Liver (tissue), 9 donors: Measurements from ENCODE around the gene ADAM8. TPM values are rescaled to one million over a fixed set of nuclear protein-coding genes. Genes with fewer than 3 reads are reported as not detected.

Experiments used
- DNase-seq: peaks from one replicate; pipeline ENCODE4 v3.0.0-alpha.2; 2017; ENCODE audit warnings: low spot score
- H3K27ac ChIP-seq, 2 donors: one replicate each; pipeline ENCODE4 v1.7.0; 2013; ENCODE audit warnings: inconsistent platforms in 2 of 2, low read length in 2 of 2, control low read depth in 1 of 2, low read depth in 1 of 2, mild to moderate bottlenecking in 1 of 2
- H3K27me3 ChIP-seq, 4 donors: one replicate each; pipeline versions ENCODE4 v1.6.1 to v1.7.0; 2013; ENCODE audit warnings: low read length in 3 of 4, inconsistent platforms in 1 of 4, mild to moderate bottlenecking in 1 of 4, moderate library complexity in 1 of 4; ENCODE audit not compliant: control insufficient read depth in 4 of 4, insufficient read depth in 4 of 4
- H3K36me3 ChIP-seq, 4 donors: one replicate each; pipeline versions ENCODE4 v1.6.1 to v1.7.0; 2013; ENCODE audit warnings: low read length in 3 of 4, mild to moderate bottlenecking in 3 of 4, low read depth in 1 of 4, moderate library complexity in 1 of 4; ENCODE audit not compliant: control insufficient read depth in 4 of 4, insufficient read depth in 3 of 4
- H3K4me1 ChIP-seq, 4 donors: one replicate each; pipeline versions ENCODE4 v1.6.1 to v1.7.0; 2013; ENCODE audit warnings: low read length in 3 of 4, mild to moderate bottlenecking in 3 of 4, moderate library complexity in 1 of 4; ENCODE audit not compliant: control insufficient read depth in 4 of 4, insufficient read depth in 4 of 4
- H3K4me3 ChIP-seq, 3 donors: one replicate each; pipeline versions ENCODE4 v1.6.1 to v1.7.0; 2013; ENCODE audit warnings: low read length in 3 of 3, control low read depth in 1 of 3, low read depth in 1 of 3, mild to moderate bottlenecking in 1 of 3
- H3K9ac ChIP-seq, 2 donors: one replicate each; pipeline ENCODE4 v1.7.0; 2013; ENCODE audit warnings: low read length in 2 of 2, mild to moderate bottlenecking in 2 of 2, moderate library complexity in 2 of 2, control low read depth in 1 of 2, low read depth in 1 of 2
- H3K9me3 ChIP-seq, 4 donors: one replicate each; pipeline versions ENCODE4 v1.6.1 to v1.7.0; 2013; ENCODE audit warnings: low read length in 3 of 4; ENCODE audit not compliant: control insufficient read depth in 4 of 4
- CTCF ChIP-seq: fragments of 150-350 bp; IDR thresholded peaks from 2 replicates; pipeline ENCODE4 v1.5.1; 2017; ENCODE audit warnings: improper control_type of control experiment, low read depth, low read length; ENCODE audit not compliant: missing input control
- GABPA ChIP-seq, 2 donors: IDR thresholded peaks in 1 of 2; conservative IDR thresholded peaks in 1 of 2; 2 replicates each; pipeline ENCODE4 v1.6.1; 2016; ENCODE audit warnings: antibody characterized with exemption in 2 of 2, mild to moderate bottlenecking in 1 of 2, moderate library complexity in 1 of 2
- HNF4A ChIP-seq, 2 donors: conservative IDR thresholded peaks; 2 replicates each; pipeline ENCODE4 v1.6.1; 2016; ENCODE audit warnings: antibody characterized with exemption in 2 of 2, mild to moderate bottlenecking in 2 of 2
- NR2F2 ChIP-seq: IDR thresholded peaks from 2 replicates; pipeline ENCODE4 v1.6.1; 2016; ENCODE audit warnings: antibody characterized with exemption
- RAD21 ChIP-seq, 2 donors: IDR thresholded peaks; 2 replicates each; pipeline ENCODE4 v1.6.1; 2016; ENCODE audit warnings: antibody characterized with exemption in 2 of 2, mild to moderate bottlenecking in 2 of 2
- REST ChIP-seq: IDR thresholded peaks from 2 replicates; pipeline ENCODE4 v1.6.1; 2016; ENCODE audit warnings: antibody characterized with exemption, mild to moderate bottlenecking
- RXRA ChIP-seq, 2 donors: IDR thresholded peaks; 2 replicates each; pipeline ENCODE4 v1.6.1; 2017 to 2018; ENCODE audit warnings: antibody characterized with exemption in 2 of 2, mild to moderate bottlenecking in 1 of 2
- ZBTB33 ChIP-seq: IDR thresholded peaks from 2 replicates; pipeline ENCODE4 v1.6.1; 2016; ENCODE audit warnings: antibody characterized with exemption
- WGBS: extraction: QIAGEN DNeasy Blood & Tissue Kit; methylation state at CpG from one replicate; pipeline ENCODE4 v1.1.7; 2013; 5-methylcytosine and 5-hydroxymethylcytosine counted together
- polyA plus RNA-seq, 2 donors: library from polyadenylated mRNA; stranded (reverse) in 1 of 2; unstranded in 1 of 2; fragments of 200-250 nt in 1 of 2; fragments of >200 nt in 1 of 2; fragmentation: Nextera tagmentation in 1 of 2; extraction: Ambion mirVana in 1 of 2; gene quantifications; one replicate each; pipeline versions ENCODE4 v1.2.1 to v1.2.3, GENCODE V29; 2013 to 2015
- total RNA-seq, 2 donors: library from RNA; depleted of rRNA; stranded (reverse); fragments of >200 nt; gene quantifications; one replicate each; pipeline ENCODE4 v1.2.3, GENCODE V29; 2014
- donor health status: healthy.
- donor health status: healthy.
- donor health status: healthy.
- donor health status: healthy.
- donor health status: healthy.

The ADAM8 gene
- total and polyA plus RNA-seq, 4 donors: 1.3 to 6.9 (median 3.7) TPM

- TF ChIP-seq CTCF: no peak
- no peak for TF ChIP-seq ZBTB33
These were observed 6.2 kb upstream of the ADAM8 start (continued) for GRCh38 chr10:133282846-133283390.

- Histone ChIP-seq H3K4me3 (no peak overlapping the region), H3K4me1 (peaks cover 11 to 36% (median 27%) of the 10 kb centered on the region in 4 donors), H3K27ac (no peak overlapping the region), H3K27me3 (no peaks in the 10 kb centered on the region), H3K9ac (no peak overlapping the region), H3K36me3 (peaks cover 29 to 67% (median 44%) of the 10 kb centered on the region in 4 donors), H3K9me3 (no peaks in the 10 kb centered on the region)
- WGBS: 93% methylated on average over 38 of the region's 38 CpGs
- no peak for DNase-seq
- no peak for TF ChIP-seq GABPA (IDR thresholded peaks at IDR 0.05 in 1 of 2, conservative IDR thresholded peaks at IDR 0.05 in 1 of 2)
- no peak for TF ChIP-seq RAD21 (IDR thresholded peaks at IDR 0.05)
- TF ChIP-seq HNF4A (conservative IDR thresholded peaks at IDR 0.05): no peak
- no peak for TF ChIP-seq NR2F2
- TF ChIP-seq REST: no peak
These were observed 5.1 kb upstream of the ADAM8 start for GRCh38 chr10:133281628-133282372.

GRCh38 chr10:133281084-133281483, 4.4 kb upstream of the ADAM8 start:
- Histone ChIP-seq H3K9ac (no peak overlapping the region), H3K9me3 (no peaks in the 10 kb centered on the region), H3K4me1 (peaks cover 12 to 36% (median 27%) of the 10 kb centered on the region in 4 donors), H3K36me3 (peaks cover 24 to 60% (median 38%) of the 10 kb centered on the region in 4 donors), H3K27me3 (no peaks in the 10 kb centered on the region), H3K27ac (no peak overlapping the region), H3K4me3 (no peak overlapping the region)
- WGBS: 96% methylated on average over 14 of the region's 15 CpGs
- no peak for TF ChIP-seq GABPA (IDR thresholded peaks at IDR 0.05 in 1 of 2, conservative IDR thresholded peaks at IDR 0.05 in 1 of 2)
- no peak for TF ChIP-seq RXRA (IDR thresholded peaks at IDR 0.05)
- no peak for DNase-seq
